ENCODE measurements around the gene MARVELD3.

DNA sequence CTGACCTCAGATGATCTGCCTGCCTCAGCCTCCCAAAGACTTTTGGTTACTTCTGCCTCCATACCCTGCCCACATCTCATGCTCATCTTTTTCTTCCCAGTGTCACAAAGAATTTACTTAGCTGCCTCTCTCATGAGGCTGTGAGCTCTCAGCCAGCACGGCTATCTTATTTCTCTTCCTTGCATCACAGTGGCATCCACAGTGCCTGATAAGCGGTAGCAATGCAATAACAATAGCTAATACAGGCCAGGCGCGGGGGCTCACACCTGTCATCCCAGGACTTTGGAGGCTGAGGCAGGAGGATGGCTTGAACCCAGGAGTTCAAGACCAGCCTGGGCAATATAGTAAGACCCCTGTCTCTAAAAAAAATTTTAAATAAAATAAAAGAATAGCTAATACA is 15.5 kb upstream of the MARVELD3 start:
- TF ChIP-seq, protein P1, sequence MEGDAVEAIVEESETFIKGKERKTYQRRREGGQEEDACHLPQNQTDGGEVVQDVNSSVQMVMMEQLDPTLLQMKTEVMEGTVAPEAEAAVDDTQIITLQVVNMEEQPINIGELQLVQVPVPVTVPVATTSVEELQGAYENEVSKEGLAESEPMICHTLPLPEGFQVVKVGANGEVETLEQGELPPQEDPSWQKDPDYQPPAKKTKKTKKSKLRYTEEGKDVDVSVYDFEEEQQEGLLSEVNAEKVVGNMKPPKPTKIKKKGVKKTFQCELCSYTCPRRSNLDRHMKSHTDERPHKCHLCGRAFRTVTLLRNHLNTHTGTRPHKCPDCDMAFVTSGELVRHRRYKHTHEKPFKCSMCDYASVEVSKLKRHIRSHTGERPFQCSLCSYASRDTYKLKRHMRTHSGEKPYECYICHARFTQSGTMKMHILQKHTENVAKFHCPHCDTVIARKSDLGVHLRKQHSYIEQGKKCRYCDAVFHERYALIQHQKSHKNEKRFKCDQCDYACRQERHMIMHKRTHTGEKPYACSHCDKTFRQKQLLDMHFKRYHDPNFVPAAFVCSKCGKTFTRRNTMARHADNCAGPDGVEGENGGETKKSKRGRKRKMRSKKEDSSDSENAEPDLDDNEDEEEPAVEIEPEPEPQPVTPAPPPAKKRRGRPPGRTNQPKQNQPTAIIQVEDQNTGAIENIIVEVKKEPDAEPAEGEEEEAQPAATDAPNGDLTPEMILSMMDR (conservative IDR thresholded peaks at IDR 0.05; ENCODE audit: low read depth, low read length): no peak
- TF ChIP-seq EZH2 (IDR thresholded peaks at IDR 0.05; ENCODE audit: low read length, unreplicated experiment) (no peak), EZH2phosphoT487 (IDR thresholded peaks at IDR 0.05; ENCODE audit: borderline replicate concordance, low read length) (no peak)

All from PC-3 (cell line).